Measurements from ENCODE around the gene OR4S2.

OR4S2 gene

DNA sequence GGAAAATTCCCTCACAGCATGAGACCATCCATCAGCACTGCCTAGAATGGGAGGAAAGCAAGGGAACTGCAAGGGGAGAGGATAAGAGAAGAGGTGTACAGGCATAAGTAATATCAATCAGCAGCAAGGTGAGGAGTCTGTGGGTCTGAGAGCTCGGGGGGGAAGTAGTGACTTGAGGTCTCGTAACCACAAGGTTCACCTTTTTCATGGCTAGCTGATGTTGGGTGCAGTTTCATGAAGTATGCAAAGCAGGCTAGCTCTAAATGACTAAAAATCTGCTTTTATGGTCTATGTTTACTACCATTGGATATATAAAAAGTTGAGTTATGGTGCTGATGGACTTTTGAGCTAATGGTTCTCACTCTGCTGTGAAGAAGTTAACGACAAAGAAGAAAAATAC is 49.7 kb downstream of the OR4S2 start:
- no peak for DNase-seq (ENCODE audit: extremely low read depth, insufficient read length)
- Histone ChIP-seq H3K4me3 (replicated peaks; ENCODE audit: low read depth, low read length) (no peak overlapping the region), H3K27me3 (replicated peaks; ENCODE audit: control insufficient read depth, insufficient read depth, low read length) (no peaks in the 10 kb centered on the region), H3K36me3 (ENCODE audit: control insufficient read depth, insufficient read depth, low read length) (no peaks in the 10 kb centered on the region)
- TF ChIP-seq CTCF (IDR thresholded peaks at IDR 0.05; ENCODE audit: insufficient read depth, low read length, poor library complexity, severe bottlenecking), result no peak

- Histone ChIP-seq H3K36me3 (ENCODE audit: control insufficient read depth, insufficient read depth, low read length) (no peaks in the 10 kb centered on the region), H3K4me3 (replicated peaks; ENCODE audit: low read depth, low read length) (no peak overlapping the region)
- TF ChIP-seq CTCF (IDR thresholded peaks at IDR 0.05; ENCODE audit: insufficient read depth, low read length, poor library complexity, severe bottlenecking), result no peak
Observed at GRCh38 chr11:55701429-55701828, 53.3 kb downstream of the OR4S2 start.

More at GRCh38 chr11:55701429-55701828, 53.3 kb downstream of the OR4S2 start:
- no peaks in the 10 kb centered on the region for H3K27me3 ChIP-seq (replicated peaks; ENCODE audit: control insufficient read depth, insufficient read depth, low read length)
- DNase-seq (ENCODE audit: extremely low read depth, insufficient read length), result no peak
